IPS DF 4.7 (cell line): ENCODE data around the gene TMEM51.

Experiments
- DNase-seq: peaks from one replicate; pipeline ENCODE4 v3.0.0-alpha.2; 2013; ENCODE audit warnings: low spot score; ENCODE audit errors: extremely low read depth

Gene TMEM51

GRCh38 chr1:15215116-15215515, 61.6 kb downstream of the TMEM51 start:
- DNase-seq, result no peak

- no peak for DNase-seq
Observed at GRCh38 chr1:15217654-15218053, 64.1 kb downstream of the TMEM51 start.

- DNase-seq, result no peak
Observed at GRCh38 chr1:15218287-15219279, 65.0 kb downstream of the TMEM51 start.

GRCh38 chr1:15219280-15220023, 65.9 kb downstream of the TMEM51 start:
- DNase-seq, result no peak

GRCh38 chr1:15220024-15220392, 66.5 kb downstream of the TMEM51 start:
- no peak for DNase-seq

- DNase-seq, result no peak
Observed at GRCh38 chr1:15220825-15221431, 67.4 kb downstream of the TMEM51 start.

GRCh38 chr1:15222653-15223303, 69.2 kb downstream of the TMEM51 start:
- no peak for DNase-seq

- no peak for DNase-seq
Observed at GRCh38 chr1:15224259-15224869, 70.8 kb downstream of the TMEM51 start.

GRCh38 chr1:15224974-15225373, 71.4 kb downstream of the TMEM51 start:
- DNase-seq, result no peak

- no peak for DNase-seq
Observed at GRCh38 chr1:15225461-15225860, 71.9 kb downstream of the TMEM51 start.

GRCh38 chr1:15226388-15227255, 73.1 kb downstream of the TMEM51 start:
- DNase-seq, result no peak

GRCh38 chr1:15229707-15230131, 76.2 kb downstream of the TMEM51 start:
- no peak for DNase-seq

- no peak for DNase-seq
Observed at GRCh38 chr1:15231714-15232201, 78.2 kb downstream of the TMEM51 start.

GRCh38 chr1:15233689-15234088, 80.1 kb downstream of the TMEM51 start:
- DNase-seq, result no peak

GRCh38 chr1:15236321-15236721, 82.8 kb downstream of the TMEM51 start:
- no peak for DNase-seq

GRCh38 chr1:15236746-15237145, 83.2 kb downstream of the TMEM51 start:
- DNase-seq, result no peak

GRCh38 chr1:15238789-15239188, 85.2 kb downstream of the TMEM51 start:
- DNase-seq, result no peak

- no peak for DNase-seq
Observed at GRCh38 chr1:15242766-15243165, 89.2 kb downstream of the TMEM51 start.

- no peak for DNase-seq
Observed at GRCh38 chr1:15243275-15244043, 89.9 kb downstream of the TMEM51 start.
